IPS-NIHi7 (cell line): ENCODE results near the gene RARG.
"Not testable (repeated sequence)": the region's sequence is repeated elsewhere in the genome, so short reads cannot be mapped to it uniquely, and the experiment has no call there.

Source experiments
- DNase-seq: peaks from one replicate; pipeline ENCODE4 v3.0.0; 2012; ENCODE audit warnings: mixed read lengths; ENCODE audit errors: extremely low spot score

The RARG gene

GRCh38 chr12:53191096-53191884 is 40.7 kb downstream of the RARG start:
- no peak for DNase-seq

GRCh38 chr12:53190108-53190729 is 41.8 kb downstream of the RARG start:
- peak; percentile 91 for DNase-seq

- DNase-seq = no peak
These were observed 44.7 kb downstream of the RARG start for GRCh38 chr12:53187145-53187899.

- no peak for DNase-seq
These were observed 45.3 kb downstream of the RARG start for GRCh38 chr12:53186745-53187144.

GRCh38 chr12:53185582-53186153 is 46.3 kb downstream of the RARG start:
- DNase-seq = no peak

GRCh38 chr12:53184828-53185227 is 47.2 kb downstream of the RARG start:
- no peak for DNase-seq

GRCh38 chr12:53182903-53183302 is 49.1 kb downstream of the RARG start:
- DNase-seq = no peak

- peak; percentile 5 for DNase-seq
These were observed 50.1 kb downstream of the RARG start for GRCh38 chr12:53181935-53182334.

GRCh38 chr12:53180931-53181645 is 50.9 kb downstream of the RARG start:
- peak; percentile 90 for DNase-seq

GRCh38 chr12:53180220-53180930 is 51.6 kb downstream of the RARG start, which contains the start of the genes CSAD and ZNF740:
Gene CSAD, minus strand, starts transcription at chr12:53180925. Its CDS starts 7,455 bp downstream, at chr12:53173470.
Gene ZNF740, plus strand, starts transcription at chr12:53180722. Its CDS starts 1,262 bp downstream, at chr12:53181984.
- peak; percentile 99 for DNase-seq

- peak; percentile 32 for DNase-seq
These were observed 52.3 kb downstream of the RARG start for GRCh38 chr12:53179687-53180219.

- DNase-seq = not testable (repeated sequence)
These were observed 53.2 kb downstream of the RARG start for GRCh38 chr12:53178803-53179202.

- not testable (repeated sequence) for DNase-seq
These were observed 54.6 kb downstream of the RARG start for GRCh38 chr12:53177447-53177846.

- DNase-seq = no peak
These were observed 55.3 kb downstream of the RARG start for GRCh38 chr12:53176750-53177149.

GRCh38 chr12:53174881-53175491 is 57.0 kb downstream of the RARG start:
- DNase-seq = peak; percentile 85

GRCh38 chr12:53173085-53173715 is 58.8 kb downstream of the RARG start:
- no peak for DNase-seq

GRCh38 chr12:53172352-53172751 is 59.7 kb downstream of the RARG start:
- no peak for DNase-seq

- no peak for DNase-seq
These were observed 60.2 kb downstream of the RARG start for GRCh38 chr12:53171725-53172329.
